Stromal cell of bone marrow (primary cell): ENCODE measurements around the gene GTSE1.
"Not testable (repeated sequence)": the region's sequence is repeated elsewhere in the genome, so short reads cannot be mapped to it uniquely, and the experiment has no call there.

ENCODE experiments used
- DNase-seq: peaks from one replicate; pipeline ENCODE4 v3.0.0-alpha.2; 2012; ENCODE audit warnings: low read depth

The GTSE1 gene, protein sequence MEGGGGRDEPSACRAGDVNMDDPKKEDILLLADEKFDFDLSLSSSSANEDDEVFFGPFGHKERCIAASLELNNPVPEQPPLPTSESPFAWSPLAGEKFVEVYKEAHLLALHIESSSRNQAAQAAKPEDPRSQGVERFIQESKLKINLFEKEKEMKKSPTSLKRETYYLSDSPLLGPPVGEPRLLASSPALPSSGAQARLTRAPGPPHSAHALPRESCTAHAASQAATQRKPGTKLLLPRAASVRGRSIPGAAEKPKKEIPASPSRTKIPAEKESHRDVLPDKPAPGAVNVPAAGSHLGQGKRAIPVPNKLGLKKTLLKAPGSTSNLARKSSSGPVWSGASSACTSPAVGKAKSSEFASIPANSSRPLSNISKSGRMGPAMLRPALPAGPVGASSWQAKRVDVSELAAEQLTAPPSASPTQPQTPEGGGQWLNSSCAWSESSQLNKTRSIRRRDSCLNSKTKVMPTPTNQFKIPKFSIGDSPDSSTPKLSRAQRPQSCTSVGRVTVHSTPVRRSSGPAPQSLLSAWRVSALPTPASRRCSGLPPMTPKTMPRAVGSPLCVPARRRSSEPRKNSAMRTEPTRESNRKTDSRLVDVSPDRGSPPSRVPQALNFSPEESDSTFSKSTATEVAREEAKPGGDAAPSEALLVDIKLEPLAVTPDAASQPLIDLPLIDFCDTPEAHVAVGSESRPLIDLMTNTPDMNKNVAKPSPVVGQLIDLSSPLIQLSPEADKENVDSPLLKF

DNA sequence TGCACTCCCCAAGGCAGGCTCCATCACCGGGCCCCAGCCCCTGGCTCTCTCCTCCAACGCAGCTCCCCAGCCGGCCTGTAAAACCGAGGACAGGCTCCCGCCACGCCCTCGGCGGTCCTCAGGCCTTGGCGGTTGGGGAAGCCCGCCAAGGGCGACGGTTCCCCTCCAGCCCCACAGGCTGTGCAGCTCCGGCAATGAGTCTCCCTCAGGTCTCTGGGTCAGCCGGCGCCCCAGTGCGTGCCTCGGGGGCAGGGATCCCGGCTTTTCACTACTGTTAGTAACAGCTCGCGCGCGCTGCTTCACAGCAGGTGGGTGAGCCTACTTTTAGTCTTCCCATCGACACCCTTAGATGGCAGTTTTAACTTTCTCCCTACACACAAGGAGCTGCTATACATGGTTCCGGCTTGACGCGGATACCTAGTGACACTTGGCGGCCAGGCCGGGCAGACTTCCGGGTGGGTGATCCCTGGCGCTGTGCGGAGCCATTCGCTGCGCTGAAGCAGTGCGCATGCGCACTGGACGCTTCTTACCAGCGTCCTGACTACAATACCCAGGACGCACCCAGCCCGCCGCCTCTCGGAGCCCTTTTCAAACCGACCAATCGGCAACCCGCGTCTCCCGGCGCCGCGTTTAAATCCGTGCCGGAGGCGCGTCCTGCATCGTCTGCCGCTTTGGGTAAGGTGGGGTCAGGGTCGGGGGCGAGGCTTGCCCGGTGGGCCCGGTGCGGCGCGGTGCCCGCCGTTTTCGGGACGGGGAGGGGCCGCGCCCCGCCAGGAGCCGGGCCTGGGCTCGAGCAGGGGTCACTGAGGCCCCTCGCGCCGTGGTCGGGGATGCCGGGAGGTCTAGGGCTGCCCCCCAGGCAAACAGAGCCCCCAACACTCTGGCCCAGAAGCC lies at the start of gene GTSE1:
GTSE1 (plus strand) TSS at position 614 of the 894 bp plus-strand sequence. CDS start 531 bp downstream, outside the sequence.
- DNase-seq = peak; percentile 96

DNA sequence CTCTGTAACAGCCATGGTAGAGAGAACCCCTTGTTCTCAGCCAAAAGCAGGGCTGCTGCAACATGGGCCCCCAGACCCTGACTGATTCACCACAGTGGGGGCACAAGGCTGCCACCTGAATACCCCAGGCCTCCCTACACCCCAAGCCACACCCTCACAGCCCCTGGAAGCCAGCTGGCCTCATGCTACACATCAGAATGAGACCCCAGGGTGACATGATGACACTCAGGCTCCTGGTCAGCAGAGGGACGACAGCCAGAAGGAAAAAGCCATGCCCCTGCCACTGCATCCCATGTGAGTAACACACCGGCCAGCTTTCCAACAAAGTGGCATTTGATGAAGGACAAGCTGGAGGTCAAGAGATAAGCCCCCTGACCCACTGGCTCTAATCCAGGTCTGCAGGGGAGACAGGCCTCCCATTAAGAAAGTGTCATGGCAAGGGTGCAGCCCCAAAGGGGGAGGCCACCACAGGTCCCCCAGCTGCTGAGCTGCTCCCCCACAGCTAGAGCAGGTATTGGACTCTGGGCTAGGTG lies 49.2 kb upstream of the GTSE1 start:
- no peak for DNase-seq

DNA sequence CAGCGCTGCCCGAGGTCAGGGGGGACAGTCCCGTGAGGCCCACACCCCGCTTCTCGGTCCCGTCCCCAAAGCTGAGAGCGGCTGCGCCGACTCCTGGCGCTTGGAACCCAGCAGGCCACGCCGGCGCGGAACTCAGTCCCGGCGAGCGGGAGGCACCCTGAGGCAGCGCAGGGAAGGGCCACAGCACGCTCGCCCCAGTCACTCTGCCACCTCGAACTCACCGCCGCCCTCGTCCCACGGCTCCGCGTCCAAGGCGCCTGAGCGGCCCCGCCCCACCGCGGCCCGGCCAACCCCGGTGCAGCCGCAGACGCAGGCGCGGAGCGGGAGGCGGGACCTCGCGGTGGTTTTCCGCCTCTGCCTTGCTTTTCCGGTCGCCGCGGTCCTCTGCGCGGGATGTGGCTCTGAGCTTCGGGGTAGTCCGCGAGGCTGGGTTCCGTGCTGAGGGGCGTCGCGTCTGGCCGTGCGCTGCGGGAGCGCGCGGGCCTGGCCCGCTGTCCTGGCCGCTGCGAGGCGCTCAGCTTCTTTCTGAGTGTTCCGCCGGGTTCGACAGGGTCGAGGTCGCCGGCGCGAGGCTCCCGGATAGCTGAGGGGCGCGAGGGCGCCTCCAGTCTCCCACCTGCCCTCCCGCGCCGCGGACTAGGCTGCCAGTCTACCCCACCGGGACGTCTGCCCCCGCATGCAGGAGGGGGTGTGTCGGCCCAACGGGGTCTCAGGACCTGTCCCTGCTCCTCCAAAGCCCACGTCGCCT lies 46.5 kb upstream of the GTSE1 start, which contains the start of gene CDPF1:
CDPF1 (minus strand) TSS at position 259 of the 748 bp plus-strand sequence. CDS start 2,009 bp downstream, outside the sequence.
- DNase-seq = peak; percentile 73

DNA sequence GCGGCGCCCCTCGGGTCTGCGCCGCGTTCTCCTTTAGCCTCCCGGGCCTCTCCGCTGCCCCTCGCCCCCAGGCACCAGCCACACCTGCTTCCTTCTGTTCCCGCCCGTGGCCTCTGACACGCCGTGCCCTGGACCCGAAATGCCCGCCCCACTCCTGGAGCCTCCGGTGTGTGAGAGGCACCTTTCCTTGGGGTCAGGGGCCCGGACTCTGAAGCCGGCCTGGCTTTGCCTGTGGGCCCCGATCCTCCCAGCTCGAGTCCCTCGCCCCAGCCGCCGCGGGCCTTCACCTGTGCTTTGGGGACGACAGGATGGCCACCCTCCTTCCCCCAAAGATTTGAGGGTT lies 45.9 kb upstream of the GTSE1 start:
- DNase-seq = no peak

DNA sequence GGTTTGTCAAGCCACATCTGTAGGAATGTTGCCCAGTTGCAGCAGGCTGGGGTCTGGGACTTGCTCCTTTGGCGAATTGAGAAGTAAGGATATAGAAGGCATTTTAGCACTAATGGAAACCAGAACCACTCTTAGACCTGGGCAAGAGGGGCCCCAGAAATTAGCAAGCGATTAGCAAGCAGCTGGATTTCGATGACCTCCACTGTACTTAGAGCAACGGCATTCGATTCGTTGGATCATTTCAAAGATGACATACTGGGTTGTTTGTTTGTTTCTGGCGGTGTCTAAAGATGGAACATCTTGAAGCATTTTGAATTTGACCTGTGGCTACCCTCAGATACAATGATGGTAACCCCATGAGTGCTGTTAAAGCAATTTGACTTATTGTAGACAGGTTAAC lies 45.4 kb upstream of the GTSE1 start:
- DNase-seq = no peak

DNA sequence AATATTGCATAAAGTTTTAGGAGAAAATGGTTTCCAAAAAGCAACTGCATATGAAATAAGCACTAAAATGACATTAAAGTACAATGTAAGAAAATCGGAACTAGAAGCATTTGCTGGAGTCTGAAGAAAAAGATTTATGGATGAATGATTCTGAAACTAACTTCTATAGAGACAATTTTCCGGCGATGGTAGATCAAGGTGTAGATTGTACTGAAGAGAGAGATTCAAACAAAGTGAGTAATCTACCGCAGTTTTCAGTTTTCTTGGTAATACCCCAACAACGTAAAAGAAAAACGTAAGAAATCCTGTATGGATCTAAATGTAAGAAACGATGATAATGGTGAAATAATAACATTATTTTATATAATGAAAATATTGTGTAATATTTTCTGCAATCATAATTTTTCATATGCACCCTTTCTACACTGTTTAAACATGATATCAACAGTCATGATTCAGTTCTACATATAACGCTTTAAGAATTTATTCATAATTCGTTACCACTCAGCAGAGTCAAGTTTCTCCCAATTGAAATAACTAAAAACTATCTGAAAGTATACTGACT lies 44.8 kb upstream of the GTSE1 start:
- DNase-seq = no peak

DNA sequence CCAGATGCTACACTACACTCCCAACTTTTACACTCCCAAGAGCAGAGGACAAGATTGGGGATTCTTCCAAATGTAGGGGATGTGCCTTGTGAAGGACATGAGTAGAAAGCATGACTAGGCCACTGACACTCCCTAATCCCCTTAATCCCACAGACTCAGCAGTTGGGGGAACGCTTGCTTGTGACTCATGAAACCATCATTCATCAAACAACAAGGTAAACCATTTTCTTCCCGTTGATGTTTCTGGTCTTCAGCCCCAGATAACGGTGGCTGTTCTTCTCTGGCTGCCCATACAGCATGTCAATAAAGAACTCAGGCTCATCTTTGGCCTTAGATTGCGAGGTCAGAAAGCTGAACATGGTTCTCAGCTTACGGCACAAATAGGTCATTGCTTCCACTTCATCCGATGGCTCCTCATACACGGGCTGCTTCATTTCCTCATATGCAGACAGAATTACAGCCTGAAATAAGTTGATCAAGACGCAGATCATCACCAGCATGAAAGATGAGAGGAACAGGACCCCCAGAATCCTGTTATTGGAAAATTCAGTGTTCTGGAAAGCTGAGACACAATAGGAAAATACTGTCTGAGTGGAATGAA lies 40.2 kb upstream of the GTSE1 start:
- no peak for DNase-seq

DNA sequence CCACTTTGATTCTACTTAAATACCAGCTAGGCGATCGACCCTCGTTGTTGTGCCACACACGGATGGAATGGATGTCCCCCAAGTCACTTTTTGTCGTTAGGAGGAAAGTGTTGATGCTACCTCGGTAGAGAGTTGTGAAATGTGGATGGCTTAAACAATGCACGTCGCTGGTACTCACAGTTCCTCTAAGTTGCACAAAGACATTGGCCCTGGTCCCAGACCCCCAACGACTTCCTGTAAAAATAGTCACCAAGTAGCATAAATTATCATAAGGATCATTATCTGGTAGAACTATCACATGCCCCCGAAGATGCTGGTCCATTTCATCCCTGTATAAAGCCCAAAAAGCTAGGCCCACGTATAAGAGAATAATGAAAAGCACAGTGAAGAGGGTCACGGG lies 37.3 kb upstream of the GTSE1 start:
- no peak for DNase-seq

DNA sequence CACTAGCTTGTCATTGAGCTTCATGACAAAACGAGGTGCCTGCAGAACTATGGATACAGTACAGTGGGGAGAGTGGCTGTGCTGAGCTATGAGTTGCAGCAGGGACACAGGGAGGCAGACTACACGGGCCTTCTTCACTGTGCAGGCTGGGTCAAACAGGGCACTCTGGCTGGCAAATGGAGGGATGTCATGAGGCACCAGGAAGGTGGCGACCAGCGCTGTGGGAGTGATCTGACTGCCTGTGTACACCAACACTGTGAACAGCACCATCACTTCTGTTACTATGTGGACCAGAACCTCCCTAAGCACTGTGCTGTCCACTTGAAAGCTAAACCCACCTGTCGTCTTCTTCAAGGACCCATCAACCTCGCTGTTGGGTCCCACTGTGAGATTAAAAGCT lies 36.6 kb upstream of the GTSE1 start:
- DNase-seq = no peak

DNA sequence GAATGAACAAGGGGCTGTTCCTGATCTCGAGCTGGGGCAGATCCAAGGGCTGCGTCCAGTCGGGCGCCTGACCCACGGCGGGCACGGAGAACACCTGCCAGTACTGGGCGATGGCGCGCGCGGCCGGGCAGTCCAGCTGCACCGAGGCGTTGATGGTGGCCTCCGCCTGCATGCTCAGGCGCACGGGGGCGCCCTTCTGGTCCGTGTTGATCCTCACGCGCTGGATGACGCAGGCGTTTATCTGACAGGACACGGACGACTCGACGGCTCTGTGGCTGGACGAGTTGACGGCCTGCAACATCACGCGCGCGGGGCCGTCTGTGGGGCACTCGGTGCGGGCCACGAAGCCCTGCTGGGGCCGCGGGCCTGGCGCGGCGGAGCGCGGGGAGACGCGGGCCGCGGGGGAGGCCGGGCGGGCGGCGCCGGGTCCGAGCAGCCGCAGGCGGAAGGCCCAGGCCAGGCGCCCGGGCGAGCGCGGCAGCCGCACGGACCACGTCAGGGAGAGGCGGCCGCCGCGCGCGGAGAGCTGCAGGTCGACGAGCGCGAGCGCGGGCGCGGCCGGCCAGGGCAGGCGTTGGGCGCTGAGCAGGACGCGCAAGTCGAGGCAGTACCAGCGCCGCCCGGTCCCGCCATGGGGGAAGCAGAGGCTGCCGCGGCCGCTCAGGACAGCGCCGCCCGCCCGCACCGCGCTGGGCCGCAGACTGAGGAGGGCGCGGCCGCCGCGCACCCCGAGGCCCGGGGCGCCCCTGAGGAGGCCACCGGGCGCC lies 34.0 kb upstream of the GTSE1 start:
- no peak for DNase-seq

DNA sequence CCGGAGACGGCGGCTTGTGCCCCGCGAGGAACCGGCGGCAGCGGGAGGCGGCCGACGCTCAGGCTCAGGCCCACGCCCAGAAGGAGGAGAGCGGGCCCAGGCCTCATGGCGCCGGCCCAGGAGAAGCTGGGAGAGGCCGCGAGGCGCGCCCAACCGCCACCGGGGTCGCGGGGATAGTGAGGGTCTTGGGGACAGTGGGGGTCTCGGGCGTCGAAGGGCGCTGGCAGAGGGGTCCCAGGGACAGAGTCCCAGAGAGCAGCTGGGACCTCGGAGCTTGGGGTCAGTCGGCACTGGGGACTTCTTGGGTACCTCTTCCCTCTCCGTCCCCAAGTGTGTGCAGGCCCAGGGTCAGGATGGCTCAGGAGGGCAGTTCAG lies 33.5 kb upstream of the GTSE1 start, which contains the start of gene PKDREJ:
PKDREJ (minus strand) TSS at position 128 of the 375 bp plus-strand sequence; CDS start at position 107, 21 bp downstream.
- DNase-seq = no peak

DNA sequence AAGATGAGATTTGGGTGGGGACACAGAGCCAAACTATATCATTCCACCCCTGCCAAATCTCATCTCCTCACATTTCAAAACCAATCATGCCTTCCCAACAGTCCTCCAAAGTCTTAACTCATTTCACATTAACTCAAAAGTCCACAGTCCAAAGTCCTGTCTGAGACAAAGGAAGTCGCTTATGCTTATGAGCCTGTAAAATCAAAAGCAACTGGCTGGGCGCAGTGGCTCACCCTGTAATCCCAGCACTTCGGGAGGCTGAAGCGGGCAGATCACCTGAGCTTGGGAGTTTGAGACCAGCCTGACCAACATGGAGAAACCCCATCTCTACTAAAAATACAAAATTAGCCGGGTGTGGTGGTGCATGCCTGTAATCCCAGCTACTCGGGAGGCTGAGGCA lies 32.1 kb upstream of the GTSE1 start:
- not testable (repeated sequence) for DNase-seq

DNA sequence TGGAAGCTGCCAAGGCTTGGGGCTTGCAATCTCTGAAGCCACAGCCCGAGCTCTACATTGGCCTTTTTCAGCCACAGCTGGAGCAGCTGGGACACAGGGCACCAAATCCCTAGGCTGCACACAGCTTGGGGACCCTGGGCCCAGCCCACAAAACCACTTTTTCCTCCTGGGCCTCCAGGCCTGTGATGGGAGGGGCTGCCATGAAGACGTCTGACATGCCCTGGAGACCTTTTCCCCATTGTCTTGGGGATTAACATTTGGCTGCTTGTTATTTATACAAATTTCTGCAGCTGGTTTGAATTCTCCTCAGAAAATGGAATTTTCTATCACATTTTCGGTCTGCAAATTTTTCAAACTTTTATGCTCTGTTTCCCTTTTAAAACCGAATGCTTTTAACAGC lies 31.0 kb upstream of the GTSE1 start:
- not testable (repeated sequence) for DNase-seq

DNA sequence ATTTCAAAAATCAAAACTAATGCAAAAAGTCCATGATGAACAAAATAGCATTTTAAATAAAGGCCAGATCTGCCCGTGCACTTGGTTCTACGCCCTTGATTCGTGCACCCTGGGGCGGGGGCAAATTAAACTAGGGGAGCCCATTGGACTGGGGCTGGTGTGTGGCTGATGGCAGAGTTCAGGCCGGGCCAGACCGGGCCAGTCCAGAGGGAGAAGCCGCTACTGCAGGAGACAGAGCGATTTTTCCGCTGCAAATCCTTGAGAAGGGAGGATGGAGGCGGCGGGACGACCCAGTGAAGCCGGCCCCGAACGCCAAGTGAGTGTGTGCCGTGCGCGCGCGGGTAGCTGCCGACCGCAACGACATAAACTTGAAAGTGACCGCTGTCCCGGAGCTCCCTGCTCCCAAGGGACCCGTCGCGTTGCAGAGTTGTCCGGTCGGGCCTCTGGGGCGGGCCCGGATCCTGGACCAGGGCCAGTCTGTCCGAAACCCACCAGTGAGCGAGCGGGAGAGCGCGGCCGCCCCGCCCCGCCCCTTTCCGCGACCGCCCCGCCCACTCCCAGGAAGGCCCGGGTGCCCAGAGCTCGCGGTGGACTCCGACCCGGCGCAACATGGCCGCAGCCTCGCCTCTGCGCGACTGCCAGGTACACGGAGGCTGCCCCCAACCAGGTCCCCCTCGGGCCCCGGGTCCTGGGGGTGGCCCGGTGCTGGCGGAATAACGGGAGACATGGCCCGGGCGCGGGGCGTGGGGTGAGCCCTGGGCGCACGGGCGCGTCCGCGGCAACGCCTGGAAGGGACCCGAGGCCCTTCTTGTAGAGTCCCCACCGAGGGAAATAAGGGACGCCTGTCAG lies 29.0 kb upstream of the GTSE1 start, which contains the start of gene TTC38:
TTC38 (plus strand) TSS at position 578 of the 849 bp plus-strand sequence; CDS start at position 610, 32 bp downstream.
- peak; percentile 67 for DNase-seq

DNA sequence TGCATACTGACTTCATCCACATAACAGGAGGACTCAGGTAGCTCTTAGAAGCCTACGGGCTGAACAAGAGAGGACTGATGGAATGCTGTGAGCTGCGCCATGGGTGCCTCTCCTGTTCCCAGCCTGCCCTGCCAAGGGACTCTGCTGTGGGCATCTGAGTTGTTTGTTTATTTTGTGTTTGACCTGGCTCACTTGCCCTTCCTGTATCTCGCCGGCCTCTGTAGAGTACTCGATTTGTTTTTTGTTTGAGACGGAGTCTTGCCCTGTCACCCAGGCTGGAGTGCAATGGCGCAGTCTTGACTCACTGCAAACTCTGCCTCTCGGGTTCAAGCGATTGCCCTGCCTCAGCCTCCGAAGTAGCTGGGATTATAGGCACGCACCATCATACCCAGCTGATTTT lies 27.1 kb upstream of the GTSE1 start:
- no peak for DNase-seq

DNA sequence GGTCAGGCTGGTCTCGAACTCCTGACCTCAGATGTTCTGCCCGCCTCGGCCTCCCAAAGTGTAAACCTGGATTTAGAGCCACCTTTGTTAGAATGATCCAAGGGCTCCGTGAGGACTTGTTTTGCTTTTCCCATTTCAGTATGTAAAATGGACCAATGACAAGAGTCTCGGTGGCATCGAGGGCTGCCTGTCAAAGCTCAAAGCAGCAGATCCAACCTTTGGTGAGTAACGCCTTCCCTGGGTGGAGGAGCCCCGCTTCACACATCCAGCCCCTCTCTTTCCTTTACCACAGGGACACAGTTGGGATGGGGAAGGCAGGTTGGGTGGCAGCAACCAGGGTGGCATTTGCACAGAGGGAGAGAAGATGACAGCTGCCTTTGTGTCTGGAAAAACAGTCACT lies 24.5 kb upstream of the GTSE1 start:
- DNase-seq = no peak

DNA sequence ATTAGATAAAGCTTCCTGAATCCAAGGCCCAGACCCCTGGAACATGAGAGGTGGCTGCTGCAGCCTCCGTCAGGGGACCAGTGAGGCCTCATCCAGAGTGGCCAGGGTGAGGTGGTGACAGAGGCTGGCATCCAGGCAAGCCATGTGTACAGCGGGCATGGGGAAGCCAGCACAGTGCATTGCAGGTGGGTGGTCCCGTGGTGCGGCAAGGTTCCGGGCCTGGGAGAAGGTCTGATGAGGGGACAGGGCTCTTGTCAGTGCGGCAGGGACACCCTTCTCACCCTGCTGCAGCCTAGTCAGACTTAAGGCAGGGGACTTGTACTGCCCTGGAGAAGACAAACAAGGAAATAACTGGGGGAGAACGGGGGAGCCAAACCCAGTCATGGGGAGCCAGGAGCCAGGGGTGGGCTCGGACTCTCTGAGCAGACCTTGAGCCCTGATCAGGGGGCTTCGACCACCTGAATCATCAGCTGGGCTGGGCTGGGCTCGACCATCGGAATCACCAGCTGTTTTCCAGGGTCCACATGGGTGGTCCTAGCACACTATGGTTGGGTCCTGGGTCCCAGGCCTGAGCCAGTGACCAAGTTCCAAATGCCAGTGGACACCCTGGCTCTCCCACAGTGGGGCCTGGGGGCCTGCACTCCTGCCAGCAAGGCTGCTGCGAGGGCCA lies 23.8 kb upstream of the GTSE1 start:
- no peak for DNase-seq
